HG03025 (cell line): ENCODE results near the gene TSPAN5.
"Not testable (repeated sequence)": the region's sequence is repeated elsewhere in the genome, so short reads cannot be mapped to it uniquely, and the experiment has no call there.

Source experiments
- ATAC-seq: cut with Tn5 transposase; IDR thresholded peaks from one replicate; pipeline ENCODE4 v1.9.1; 2021; ENCODE audit warnings: mild to moderate bottlenecking, moderate library complexity; ENCODE audit not compliant: unreplicated experiment, low FRiP score

TSPAN5 gene

GRCh38 chr4:98658287-98659105, at the start of gene TSPAN5:
Gene TSPAN5, minus strand, starts transcription at chr4:98658611.
- ATAC-seq: peak; percentile 71

GRCh38 chr4:98706935-98707334, 48.5 kb upstream of the TSPAN5 start:
- no peak for ATAC-seq

- no peak for ATAC-seq
Measured at GRCh38 chr4:98706200-98706813, 47.9 kb upstream of the TSPAN5 start.

- ATAC-seq: not testable (repeated sequence)
Measured at GRCh38 chr4:98705586-98705985, 47.2 kb upstream of the TSPAN5 start.

GRCh38 chr4:98700656-98701055, 42.2 kb upstream of the TSPAN5 start:
- ATAC-seq: no peak

GRCh38 chr4:98694076-98694475, 35.7 kb upstream of the TSPAN5 start:
- ATAC-seq: no peak

- no peak for ATAC-seq
Measured at GRCh38 chr4:98692411-98692810, 34.0 kb upstream of the TSPAN5 start.

GRCh38 chr4:98691588-98691987, 33.2 kb upstream of the TSPAN5 start:
- no peak for ATAC-seq

GRCh38 chr4:98689507-98690174, 31.2 kb upstream of the TSPAN5 start:
- ATAC-seq: no peak

- ATAC-seq: no peak
Measured at GRCh38 chr4:98688411-98689290, 30.2 kb upstream of the TSPAN5 start.

- no peak for ATAC-seq
Measured at GRCh38 chr4:98687876-98688275, 29.5 kb upstream of the TSPAN5 start.

- no peak for ATAC-seq
Measured at GRCh38 chr4:98686847-98687246, 28.4 kb upstream of the TSPAN5 start.

GRCh38 chr4:98686043-98686707, 27.8 kb upstream of the TSPAN5 start:
- no peak for ATAC-seq

GRCh38 chr4:98685225-98686042, 27.0 kb upstream of the TSPAN5 start:
- no peak for ATAC-seq

- ATAC-seq: no peak
Measured at GRCh38 chr4:98682719-98683118, 24.3 kb upstream of the TSPAN5 start.

GRCh38 chr4:98680806-98681205, 22.4 kb upstream of the TSPAN5 start:
- no peak for ATAC-seq

- ATAC-seq: no peak
Measured at GRCh38 chr4:98679738-98680137, 21.3 kb upstream of the TSPAN5 start.

- ATAC-seq: no peak
Measured at GRCh38 chr4:98677799-98678198, 19.4 kb upstream of the TSPAN5 start.
